GM21619 (cell line): ENCODE data around the gene ALDH3A1.

ENCODE experiments used
- ATAC-seq: cut with Tn5 transposase; IDR thresholded peaks from one replicate; pipeline ENCODE4 v1.9.1; 2021; ENCODE audit not compliant: unreplicated experiment

The ALDH3A1 gene

DNA sequence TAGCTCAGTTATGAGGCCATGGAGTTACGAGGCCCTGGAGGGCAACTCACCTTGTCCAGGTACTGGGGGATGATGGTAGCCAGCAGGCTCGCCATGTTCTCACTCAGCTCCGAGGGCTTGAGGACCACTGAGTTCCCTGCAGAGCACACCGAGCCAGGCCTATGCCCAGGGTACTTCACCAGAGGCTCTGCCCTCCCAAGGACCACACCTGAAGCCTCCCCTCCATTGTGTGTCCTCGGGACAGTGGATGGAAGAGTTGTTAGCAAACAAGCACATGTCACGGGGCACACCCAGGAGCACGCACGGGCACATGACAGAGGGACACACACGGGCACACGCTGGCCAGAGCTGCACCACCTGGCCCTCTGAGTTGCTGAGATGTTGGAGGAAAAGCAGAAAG is 5.6 kb downstream of the ALDH3A1 start:
- ATAC-seq = no peak

DNA sequence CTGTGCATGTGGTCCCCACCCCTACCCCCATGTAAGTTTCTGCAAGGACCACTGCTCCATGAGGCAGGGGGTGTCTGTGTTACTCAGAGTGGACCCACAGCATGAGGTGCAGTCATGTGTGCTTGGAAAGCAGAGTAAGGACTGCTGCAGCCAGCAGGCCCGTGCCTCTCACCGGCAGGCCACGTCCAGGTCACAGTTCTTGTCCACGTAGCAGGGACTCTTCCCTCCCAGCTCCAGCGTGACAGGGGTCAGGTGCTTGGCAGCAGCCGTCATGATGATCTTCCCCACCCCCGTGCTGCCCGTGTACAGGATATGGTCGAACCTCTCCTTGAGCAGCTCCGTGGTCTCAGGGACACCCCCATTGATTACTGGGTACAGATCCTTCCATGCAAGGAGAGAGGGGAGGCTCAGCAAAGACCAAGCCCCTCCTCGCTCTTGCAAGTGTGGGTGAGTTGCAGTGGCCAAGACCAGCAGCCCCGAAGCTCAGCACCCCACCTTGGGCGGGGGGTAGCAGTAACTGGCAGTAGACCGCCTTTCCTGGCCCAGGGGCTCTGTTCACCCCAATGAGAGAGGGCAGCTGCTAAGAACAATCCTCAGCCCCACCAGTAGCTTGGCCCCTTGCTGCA is 6.2 kb downstream of the ALDH3A1 start:
- no peak for ATAC-seq

DNA sequence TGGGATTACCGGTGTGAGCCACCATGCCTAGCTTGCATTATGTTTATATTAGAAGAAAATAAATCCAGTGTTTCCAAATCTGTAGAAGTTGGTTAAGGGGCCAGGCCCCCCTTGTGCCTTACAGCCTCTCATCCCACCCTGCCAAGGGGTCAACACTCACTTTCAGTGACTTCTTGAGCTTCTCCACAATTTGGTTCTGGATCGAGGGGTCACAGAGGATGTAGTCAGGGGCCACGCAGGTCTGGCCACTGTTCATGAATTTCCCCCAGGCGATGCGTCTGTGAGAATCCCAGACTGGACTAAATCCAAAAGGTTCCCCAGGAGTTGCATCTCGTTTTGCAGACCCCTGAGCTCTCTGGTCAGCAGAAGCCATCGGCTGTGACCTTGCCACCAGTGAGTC is 7.2 kb downstream of the ALDH3A1 start:
- ATAC-seq = no peak

DNA sequence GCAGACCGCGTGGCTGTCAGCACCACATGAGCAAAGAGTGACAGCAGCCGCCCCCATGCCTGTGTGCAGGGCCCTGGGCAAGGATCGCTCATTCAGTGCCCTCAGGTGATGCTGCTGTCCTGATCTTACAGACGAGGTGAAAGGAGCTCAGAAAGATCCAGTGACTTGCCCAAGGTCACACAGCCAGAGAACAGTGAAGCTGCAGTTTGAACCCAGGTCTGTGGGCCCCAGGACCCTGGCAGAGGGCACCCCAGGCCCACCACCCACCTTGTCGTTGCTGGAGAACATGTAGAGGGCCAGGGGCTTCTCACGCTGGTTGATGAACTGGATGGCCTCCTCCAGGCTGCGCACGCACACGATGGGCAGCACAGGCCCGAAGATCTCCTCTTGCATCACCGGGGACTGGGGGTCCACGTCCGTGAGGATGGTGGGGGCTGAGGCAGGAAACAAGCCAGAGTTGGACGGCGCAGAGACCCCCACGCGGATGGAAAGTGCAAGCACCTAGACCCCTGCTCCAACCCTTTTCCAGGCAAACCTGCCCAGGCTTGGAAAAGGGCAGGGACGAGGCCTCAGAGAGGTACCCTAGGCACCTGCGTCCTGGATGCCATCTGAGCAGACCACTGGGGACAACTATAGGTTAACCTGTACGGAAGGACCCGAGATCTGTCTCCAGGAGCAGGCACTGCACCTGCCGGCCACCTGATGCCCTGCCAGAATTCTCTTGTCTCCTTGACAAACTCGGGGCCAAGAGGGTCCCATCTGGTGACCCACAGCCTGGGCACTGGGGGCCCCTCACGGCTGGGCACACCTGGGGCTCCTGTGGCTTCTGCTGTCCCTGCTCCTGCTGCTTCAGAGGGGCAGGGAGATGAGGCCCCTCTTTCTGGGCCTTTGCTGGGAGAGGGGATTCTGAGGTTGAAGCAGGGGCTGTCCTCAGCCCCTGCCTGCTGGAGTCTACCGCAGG is 8.6 kb downstream of the ALDH3A1 start:
- ATAC-seq = no peak

DNA sequence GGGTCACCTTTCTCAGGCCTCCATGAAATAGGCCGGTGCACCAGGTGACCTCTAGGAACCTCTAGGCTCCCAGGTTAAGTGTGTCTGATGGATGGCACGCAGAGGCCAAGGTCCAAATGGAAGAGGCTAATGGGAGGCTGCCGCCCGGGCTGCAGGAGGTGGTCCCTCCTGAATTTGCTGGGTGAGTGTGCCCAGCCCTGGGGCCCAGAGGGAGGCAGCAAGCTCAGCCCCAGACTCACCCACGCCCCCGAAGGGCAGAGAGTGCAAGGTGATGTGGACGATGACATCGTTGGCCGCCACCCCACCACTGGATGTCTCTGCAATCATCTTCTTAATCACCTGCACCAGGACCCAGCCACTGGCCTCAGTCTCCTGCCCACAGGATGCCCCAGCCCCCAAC is 9.3 kb downstream of the ALDH3A1 start:
- ATAC-seq = no peak

DNA sequence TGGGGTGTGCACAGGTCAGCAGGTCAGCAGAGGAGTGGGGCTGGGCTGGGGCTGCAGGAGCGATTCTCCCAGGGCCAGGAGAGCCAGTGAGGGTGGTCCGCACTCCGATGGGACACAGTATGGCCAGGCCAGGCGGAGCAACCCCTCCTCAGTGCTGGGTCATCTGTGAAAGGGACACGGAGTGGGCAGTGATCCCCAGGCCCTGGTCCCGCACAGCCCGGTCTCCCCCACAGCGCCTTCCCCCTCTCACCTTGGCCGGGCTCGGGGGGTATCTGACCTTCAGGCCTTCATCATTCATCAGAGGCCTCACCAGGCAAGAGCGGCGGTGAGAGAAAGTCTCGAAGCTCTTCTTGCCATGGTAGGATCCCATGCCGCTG is 10.0 kb downstream of the ALDH3A1 start:
- ATAC-seq = no peak

DNA sequence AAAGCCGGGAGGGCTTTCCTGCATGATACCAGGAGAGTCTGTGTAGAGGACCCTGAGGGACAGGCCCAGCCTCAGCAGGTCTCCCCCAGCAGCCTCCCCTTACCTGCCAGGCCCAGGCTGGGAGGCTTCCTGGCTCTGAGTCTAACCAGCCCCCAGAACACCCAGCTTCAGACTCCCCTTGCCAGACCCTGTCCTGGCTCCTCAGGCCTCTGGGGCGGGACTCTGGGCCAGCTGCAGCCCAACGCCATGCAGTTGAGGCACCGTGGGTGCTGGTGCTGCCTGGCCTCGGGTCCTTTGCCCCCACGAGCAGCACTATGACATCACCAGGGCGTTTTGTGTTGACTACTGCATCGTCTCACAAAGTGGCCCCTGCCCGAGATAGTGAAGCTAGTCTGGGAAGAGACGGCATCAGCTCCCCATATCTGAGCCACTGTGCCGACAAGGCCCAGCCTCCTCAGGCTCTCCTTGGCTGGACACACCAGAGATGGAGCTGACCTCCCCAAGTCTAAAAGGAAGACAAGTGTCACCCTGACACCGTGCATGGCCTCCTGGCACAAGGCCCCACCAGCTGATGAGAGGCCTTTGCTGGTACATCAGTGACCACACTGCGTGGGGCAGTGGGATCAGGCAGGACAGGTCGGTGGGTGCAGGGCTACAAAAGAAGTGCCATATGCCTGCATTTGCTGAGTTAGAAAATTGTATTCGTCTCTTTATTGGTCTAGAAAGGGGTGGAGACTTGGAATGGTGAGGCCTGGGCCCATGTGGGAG is 10.6 kb downstream of the ALDH3A1 start:
- ATAC-seq = no peak

DNA sequence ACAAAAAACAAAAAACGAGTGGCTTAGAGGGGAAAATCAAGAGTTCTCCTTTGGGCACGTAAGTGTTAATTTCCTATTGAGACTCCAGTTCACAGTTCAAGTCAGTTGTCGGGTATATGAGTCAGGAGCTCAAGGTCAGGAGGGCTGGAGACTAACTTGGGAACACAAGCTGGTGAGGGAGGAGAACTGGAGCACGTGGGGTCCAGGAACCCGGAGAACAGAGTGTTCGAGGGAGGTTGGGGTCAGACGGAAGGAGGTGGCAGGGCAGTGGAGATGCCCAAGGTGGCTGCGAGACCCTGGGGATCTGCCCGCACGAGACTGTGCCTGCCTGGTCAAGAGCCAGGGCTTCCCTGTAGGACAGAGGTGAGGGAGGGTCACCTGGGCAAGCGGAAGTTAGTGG is 12.0 kb downstream of the ALDH3A1 start:
- no peak for ATAC-seq

DNA sequence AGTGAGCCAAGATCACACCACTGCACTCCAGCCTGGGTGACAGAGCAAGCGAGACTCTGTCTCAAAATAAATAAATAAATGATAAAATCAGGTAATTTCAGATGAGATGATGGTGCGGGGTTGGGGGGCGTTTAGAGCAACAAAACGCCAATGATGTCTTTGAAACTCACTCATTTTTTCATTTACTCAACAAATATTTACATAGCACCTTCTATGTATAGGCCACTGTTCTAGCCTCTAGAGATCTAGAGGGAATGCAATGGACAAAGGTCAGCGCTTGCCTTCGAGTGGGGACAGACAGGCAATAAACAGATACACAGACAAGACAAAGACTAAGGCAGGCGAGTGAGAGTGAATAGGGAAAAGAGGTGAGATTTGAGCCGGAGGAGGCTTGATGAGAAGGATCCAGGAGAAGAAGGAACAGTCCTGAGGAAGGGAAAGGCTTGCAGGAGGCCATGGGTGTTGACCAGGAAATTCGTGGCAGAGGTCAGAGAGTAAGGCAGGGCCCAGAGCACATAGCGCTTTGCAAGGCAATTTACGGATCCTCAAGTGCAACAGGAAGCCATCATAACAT is 14.1 kb downstream of the ALDH3A1 start:
- no peak for ATAC-seq

DNA sequence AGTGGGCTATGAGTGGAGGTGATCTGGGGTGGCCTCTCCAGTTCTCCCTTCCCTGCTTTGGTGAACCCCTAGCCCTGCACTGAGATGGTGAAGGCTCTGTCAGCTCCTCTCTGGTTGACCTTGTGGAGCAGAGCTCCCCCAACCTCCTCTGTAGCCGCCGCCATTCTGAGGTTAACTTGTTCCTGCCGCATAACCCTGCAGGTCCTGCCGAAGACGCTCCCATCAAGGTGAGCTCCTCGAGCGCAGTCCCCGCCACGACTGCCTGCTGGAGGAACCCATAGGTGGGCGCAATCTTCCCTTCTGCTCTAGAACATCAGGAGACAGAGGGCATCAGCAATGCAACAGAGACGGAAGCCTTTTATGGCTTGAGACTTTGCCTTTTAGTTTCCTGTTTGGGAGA is 16.5 kb downstream of the ALDH3A1 start:
- no peak for ATAC-seq

DNA sequence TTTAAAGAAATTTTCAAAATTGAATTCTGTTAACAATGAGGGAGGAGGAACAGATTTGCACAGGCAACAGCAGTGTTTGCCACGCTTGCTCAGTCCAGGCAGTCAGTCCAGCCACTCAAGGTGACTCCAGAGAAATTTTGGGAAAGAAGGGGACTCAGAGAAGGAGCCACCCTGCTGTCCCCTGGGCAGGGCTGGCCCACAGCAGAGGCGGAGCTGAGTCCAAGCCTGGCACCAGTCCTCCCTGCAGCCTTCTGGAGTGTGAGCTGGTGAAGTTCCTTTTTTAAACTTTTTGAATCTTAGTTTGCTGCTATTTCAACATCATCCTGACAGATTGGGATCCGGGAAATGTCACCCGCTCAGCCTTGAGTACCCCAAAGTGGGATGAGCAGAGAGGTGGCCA is 17.3 kb downstream of the ALDH3A1 start:
- no peak for ATAC-seq

DNA sequence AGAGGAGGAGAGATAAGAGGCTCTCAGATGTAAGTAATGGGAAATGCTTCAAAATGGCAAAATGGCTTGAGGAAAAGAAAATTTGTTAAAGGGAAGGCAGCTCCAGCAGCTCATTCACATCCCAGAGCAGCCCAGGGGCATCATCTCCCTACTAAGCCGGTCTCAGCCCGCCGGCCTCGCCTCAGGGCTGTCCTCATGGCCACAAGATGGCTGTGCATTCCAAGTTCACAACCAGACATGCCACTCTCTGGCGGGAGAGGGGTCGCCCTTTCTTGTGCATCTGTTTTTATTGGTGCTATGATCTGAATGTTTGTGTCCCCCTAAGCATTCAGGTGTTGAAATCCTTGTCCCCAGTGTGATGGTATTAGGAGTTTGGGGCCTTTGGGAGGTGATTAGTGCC is 18.2 kb downstream of the ALDH3A1 start:
- ATAC-seq = no peak

DNA sequence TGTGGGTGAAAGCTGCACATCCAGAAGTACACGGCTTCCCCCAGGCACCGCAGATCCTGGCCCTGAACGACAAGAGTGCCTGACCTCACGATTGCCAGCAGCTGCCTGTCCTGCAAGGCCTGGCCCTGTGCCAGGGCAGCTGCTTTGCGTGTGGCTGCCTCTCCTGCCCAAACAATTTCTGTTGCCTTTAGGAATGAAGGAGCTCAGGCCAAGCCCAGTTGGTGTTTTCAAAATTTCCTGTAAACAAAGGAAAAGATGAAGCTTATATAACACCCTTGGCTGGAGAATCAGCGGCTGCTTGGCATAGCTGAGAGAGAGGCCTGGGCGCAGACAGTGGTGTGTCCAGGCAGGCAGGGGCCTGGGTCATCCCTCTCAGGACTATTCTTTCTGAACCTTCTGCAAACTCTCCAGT is 20.0 kb downstream of the ALDH3A1 start:
- ATAC-seq = no peak

DNA sequence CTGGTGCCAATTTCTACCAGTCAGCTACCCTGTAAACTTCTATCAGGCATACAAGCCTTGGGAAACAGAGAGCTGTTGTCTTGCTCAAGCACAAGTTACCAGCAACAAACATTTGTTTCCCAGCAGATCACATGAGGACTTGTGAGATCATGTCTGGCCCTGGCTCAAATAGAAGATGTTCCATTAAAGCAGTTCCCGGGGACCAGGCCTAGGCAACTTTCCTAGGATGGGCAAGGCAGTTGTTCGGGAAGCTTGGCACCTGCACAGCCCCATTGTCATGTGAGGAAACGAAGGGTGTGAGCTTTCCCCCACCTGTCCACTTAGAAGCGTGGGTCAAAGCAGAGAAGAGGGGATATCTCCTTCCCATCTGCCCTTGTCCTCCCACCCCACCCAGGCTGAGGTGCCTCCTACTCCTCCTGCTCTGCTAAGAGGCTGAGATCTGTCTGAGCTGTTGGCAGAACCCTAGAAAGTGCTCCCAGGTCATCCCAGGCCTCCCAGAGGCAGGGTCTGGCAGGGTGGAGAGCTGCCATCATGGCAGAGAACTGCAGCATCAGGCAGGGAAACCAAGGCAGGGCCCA is 20.5 kb downstream of the ALDH3A1 start:
- ATAC-seq = no peak

DNA sequence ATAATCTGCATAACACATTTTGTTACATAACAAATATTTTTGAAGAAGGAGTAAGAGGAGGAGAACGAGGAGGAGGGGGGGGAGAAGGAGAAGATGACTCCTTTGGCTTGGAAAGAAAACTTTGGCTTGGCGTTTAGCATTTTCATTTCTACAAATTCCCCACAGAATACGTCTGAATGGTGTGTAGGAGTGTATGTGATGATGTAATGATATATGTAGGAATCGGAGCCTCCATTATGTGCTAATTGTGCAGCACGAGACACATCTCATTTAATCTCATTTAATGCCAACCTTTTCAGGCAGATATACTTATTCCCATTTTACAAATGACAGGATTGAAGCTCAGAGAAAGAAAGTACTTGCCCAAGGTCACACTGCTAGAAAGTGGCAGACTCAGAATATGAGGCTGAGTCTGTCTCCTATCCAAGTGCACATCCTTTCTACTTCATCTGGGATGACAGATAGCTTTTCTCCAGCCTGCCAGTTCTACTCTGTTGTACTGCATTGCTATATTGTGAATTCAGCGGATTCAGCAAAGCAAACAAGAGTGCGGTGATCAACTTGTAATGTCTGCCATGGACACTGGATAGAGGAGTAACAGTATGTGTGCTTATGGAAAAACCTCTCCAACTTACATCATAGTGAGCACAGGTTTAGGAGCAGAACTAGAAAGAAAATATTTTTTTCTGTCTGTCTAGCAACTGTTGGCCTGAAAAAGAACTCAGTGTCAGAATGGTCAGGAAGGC is 21.3 kb downstream of the ALDH3A1 start:
- no peak for ATAC-seq

DNA sequence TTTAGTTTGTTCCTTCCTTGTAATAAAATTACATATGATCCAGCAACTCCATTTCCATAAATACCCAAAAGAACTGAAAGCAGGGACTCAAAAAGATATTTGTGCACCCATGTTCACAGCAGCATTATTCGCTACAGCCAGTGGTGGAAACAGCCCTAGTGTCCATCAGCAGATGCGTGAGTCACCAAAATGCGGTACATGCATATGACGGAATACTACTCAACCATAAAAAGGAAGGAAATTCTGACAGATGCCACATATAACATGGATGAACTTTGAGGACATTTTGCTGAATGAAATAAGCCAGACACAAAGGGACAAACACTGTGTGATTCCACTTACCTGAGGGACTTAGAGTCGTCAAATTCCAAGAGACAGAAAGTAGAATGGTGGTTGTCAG is 22.6 kb downstream of the ALDH3A1 start:
- ATAC-seq = no peak

DNA sequence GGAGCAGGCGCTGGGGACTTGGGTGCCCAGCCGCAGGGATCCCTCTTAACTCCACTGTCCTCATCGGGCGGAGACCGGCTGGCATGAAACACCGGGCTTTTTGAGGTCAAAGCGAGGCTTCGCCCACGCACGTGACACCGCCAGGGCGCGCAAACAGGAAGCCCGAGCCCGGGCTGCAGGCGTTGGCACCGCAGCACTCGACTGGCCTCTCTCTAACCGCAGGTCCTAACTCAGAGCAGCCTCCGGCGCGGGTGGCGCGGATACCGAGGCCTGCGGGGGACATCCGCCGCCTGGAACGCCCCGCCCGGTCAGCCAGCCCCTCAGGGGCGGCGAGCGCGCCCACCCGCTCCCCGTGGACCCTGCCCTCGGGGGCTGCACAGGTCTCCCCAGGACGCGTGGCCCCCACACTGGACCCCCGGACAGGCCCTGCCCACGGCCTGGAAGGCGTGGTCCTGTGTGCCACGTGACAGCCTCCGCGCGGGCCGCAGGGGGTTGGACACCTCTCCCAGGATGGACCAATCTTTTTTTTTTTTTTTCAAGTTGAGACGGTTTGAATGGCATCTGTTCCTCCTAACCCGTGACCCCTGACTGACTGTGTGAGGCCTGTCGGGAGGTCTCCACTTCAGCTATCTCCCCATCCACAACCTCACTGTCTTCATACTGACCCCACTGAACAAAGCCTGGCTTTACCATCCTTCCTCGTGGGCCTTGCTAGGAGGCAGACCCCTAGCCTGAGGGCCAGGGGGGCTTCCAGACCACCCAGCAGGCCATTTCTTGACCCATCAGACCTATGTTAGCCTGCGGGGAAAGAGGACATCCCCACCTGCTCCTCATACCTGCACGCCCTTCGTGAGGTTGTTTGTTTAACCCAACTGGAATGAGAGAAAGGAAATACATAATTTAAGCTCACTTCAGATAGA is 23.3 kb downstream of the ALDH3A1 start:
- no peak for ATAC-seq

DNA sequence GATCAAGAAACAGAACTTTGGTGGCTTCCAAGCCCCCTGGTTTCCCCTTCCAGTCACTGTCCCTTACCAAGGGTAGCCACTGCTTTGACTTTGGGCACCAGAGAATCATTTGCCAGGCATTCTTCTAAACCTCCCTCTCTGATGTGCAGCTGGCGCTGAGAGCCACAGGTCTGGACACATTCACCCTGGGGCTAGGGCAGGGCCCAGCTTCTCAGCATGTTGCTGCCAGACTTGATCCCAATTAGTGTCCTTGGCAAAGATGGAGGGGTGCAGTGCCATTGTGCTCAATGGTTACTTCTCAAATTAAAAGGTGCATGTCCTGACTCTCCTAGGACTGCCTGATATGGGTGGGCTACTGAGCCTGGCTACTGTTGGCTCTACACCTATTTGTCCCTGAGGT is 24.1 kb downstream of the ALDH3A1 start:
- no peak for ATAC-seq
